Fibroblast of mammary gland (primary cell): ENCODE results near the gene IFNW1.
A peak's percentile ranks its signal among the peaks of the same experiment; 100 is the strongest.

ENCODE experiments used
- DNase-seq: peaks from one replicate; pipeline ENCODE4 v3.0.0-alpha.2; 2010; ENCODE audit warnings: low read depth
- H3K4me3 ChIP-seq: 2 replicates; pipeline ENCODE4 v1.5.1; 2011; ENCODE audit warnings: low read depth, mild to moderate bottlenecking, low read length, moderate library complexity; ENCODE audit not compliant: control insufficient read depth
- CTCF ChIP-seq: conservative IDR thresholded peaks from 2 replicates; pipeline ENCODE4 v1.5.1; 2011; ENCODE audit warnings: low read depth, low read length, inconsistent platforms; ENCODE audit not compliant: control insufficient read depth, insufficient read depth

The IFNW1 gene

GRCh38 chr9:21160178-21160577 is 18.5 kb upstream of the IFNW1 start:
- TF ChIP-seq CTCF = no peak
- DNase-seq = peak; percentile 0
- H3K4me3 ChIP-seq = no peak overlapping the region

DNA sequence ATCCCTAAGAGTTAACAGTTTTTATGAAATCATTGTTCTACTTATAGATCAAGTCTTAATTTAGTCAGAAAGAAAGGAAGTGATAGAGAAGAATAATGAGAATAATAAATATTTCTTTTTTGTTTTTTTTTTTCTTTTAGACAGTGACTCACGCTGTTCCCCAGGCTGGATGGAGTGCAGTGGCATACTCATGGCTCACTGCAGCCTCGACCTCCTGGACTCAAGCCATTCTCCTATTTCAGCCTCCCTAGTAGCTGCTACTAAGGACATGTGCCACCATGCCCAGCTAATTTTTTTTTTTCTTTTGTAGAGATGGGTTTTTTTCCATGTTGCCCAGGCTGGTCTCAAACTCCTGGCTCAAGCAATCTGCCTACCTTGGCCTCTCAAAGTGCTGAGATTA is 13.9 kb upstream of the IFNW1 start:
- TF ChIP-seq CTCF = no peak
- peak; percentile 41 for DNase-seq
- H3K4me3 ChIP-seq = no peak overlapping the region

DNA sequence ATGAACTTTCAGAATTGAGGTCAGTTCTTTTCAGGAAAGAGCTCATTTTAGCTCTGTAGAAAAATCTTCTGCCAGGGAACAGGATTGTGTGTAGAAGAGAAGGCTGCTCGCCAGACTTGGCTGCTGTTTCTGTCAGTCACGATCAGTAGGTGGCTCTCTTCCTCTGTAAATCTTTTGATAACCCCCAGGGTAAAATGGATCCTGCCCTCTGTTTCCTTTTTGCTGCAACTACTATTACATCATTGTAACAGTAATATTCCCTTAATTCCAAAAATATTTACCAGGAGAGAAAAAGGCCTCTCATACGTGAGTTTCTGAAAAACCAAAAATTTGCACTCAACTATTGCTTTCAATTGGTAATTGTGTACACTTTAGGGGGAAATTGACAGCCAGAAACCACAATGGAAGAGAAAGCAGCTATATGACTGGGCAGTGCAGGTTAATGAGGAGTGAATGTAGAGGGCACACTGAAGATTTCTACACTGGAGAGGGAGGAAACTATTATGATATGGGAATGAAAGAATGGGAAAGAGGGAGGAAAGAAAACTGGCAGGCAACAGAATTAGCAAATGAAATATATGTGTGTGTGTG is 12.5 kb upstream of the IFNW1 start:
- TF ChIP-seq CTCF = peak; percentile 14
- H3K4me3 ChIP-seq = no peak overlapping the region
- DNase-seq = peak; percentile 30

GRCh38 chr9:21153336-21154017 is 11.8 kb upstream of the IFNW1 start:
- no peak for TF ChIP-seq CTCF
- no peak overlapping the region for H3K4me3 ChIP-seq
- DNase-seq = peak; percentile 21

GRCh38 chr9:21144603-21145002 is 3.0 kb upstream of the IFNW1 start:
- H3K4me3 ChIP-seq = no peak overlapping the region
- no peak for DNase-seq
- TF ChIP-seq CTCF = no peak

DNA sequence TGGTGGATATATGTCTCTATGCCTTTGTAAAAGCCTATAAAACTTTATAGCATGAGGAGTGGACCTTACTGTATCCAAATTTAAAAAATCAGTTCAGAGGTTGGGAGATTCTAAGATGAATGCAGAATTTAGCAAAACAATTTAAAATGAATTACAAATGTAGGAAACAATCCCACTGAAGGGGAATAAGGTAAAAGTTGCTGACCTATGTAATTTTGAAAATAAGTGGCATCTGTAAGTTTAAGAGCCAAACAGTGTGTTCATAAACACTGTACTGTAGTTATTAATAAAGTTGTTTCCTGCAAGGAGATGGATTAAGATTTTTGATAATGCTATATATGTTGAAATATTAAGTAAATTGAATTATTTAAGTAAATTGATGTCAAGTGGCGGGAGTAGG is 4.6 kb downstream of the IFNW1 start:
- DNase-seq = no peak
- TF ChIP-seq CTCF = no peak
- H3K4me3 ChIP-seq = no peak overlapping the region
